ENCODE results near the gene ASTN2.

- TF ChIP-seq CTCF (IDR thresholded peaks at IDR 0.05) (no peak), POLR2A (IDR thresholded peaks at IDR 0.05) (no peak)
Measured at GRCh38 chr9:116958881-116959280, 456.0 kb downstream of the ASTN2 start.

Measured in transverse colon (tissue), 3 donors.